B cell (primary cell): ENCODE results near the gene MFN2. TPM values are rescaled to one million over a fixed set of nuclear protein-coding genes. Genes with fewer than 3 reads are reported as not detected.

ENCODE experiments used
- ATAC-seq: fragments of 200-7000 bp; cut with Tn5 transposase; one replicate; pipeline ENCODE4 v1.10.0; 2021; ENCODE audit warnings: low read depth, mild to moderate bottlenecking, moderate number of reproducible peaks, moderate library complexity
- CTCF ChIA-PET: fragments of 350-600 bp; sonication (Branson Sonifier 250); formaldehyde crosslinking; loops from one replicate; lab custom pipeline; 2021; ENCODE audit warnings: antibody characterized with exemption, inconsistent platforms; lab: Charles Lee
- POLR2A ChIA-PET: fragments of 350-600 bp; sonication (Branson Sonifier 250); formaldehyde crosslinking; loops from one replicate; lab custom pipeline; 2021; ENCODE audit warnings: antibody characterized with exemption; lab: Charles Lee
- DNase-seq: peaks from one replicate; pipeline ENCODE4 v3.0.0; 2013
- H2AFZ ChIP-seq: 2 replicates; pipeline ENCODE4 v1.6.1; 2012; ENCODE audit warnings: mild to moderate bottlenecking, low read depth, low read length; ENCODE audit not compliant: insufficient read depth, poor library complexity, severe bottlenecking
- H3K27ac ChIP-seq, 2 donors: 1 replicate in 1 of 2; 2 replicates in 1 of 2; pipeline ENCODE4 v1.5.1; 2012 to 2013; ENCODE audit warnings: low read length in 2 of 2, mild to moderate bottlenecking in 2 of 2, moderate library complexity in 1 of 2
- H3K27me3 ChIP-seq, 4 experiments: fragments of 200-600 bp in 1 of 4; sonication (generic) in 1 of 4; replicated peaks in 1 of 4; 1 replicate in 2 of 4; 2 replicates in 2 of 4; pipeline versions ENCODE4 v1.6.1 to v1.7.0; 2013 to 2016; ENCODE audit warnings: low read length in 3 of 4, mild to moderate bottlenecking in 2 of 4, mixed read lengths in 1 of 4, moderate library complexity in 1 of 4; ENCODE audit not compliant: insufficient read depth in 4 of 4, control insufficient read depth in 3 of 4; ENCODE audit errors: control extremely low read depth in 1 of 4
- H3K36me3 ChIP-seq, 2 experiments: replicated peaks in 1 of 2; 1 replicate in 1 of 2; 2 replicates in 1 of 2; pipeline versions ENCODE4 v1.6.1 to v1.7.1; 2013; ENCODE audit warnings: low read length in 1 of 2; ENCODE audit not compliant: insufficient read depth in 2 of 2, control insufficient read depth in 1 of 2; ENCODE audit errors: control extremely low read depth in 1 of 2, extremely low read depth in 1 of 2
- H3K4me1 ChIP-seq, 2 donors: fragments of 200-600 bp in 1 of 2; sonication (generic) in 1 of 2; 1 replicate in 1 of 2; 2 replicates in 1 of 2; pipeline versions ENCODE4 v1.5.1 to v1.6.1; 2013 to 2017; ENCODE audit warnings: low read length in 2 of 2; ENCODE audit not compliant: control insufficient read depth in 2 of 2, insufficient read depth in 2 of 2
- H3K4me2 ChIP-seq: replicated peaks from 2 replicates; pipeline ENCODE3; 2012; ENCODE audit warnings: mild to moderate bottlenecking, low read depth, low read length; ENCODE audit not compliant: poor library complexity, severe bottlenecking
- H3K4me3 ChIP-seq, 5 experiments: fragments of 200-600 bp in 1 of 5; sonication (generic) in 1 of 5; 1 replicate in 3 of 5; 2 replicates in 2 of 5; pipeline versions ENCODE4 v1.5.1 to v1.7.0; 2011 to 2016; ENCODE audit warnings: low read length in 4 of 5, mild to moderate bottlenecking in 4 of 5, low read depth in 2 of 5, control low read depth in 1 of 5, moderate library complexity in 1 of 5; ENCODE audit not compliant: insufficient read depth in 1 of 5; ENCODE audit errors: control extremely low read depth in 1 of 5, extremely low read depth in 1 of 5
- H3K79me2 ChIP-seq: fragments of 200-600 bp; sonication (generic); one replicate; pipeline ENCODE4 v1.6.0; 2016; ENCODE audit warnings: low read length; ENCODE audit not compliant: control insufficient read depth, insufficient read depth
- H3K9ac ChIP-seq: fragments of 200-600 bp; sonication (generic); 2 replicates; pipeline ENCODE4 v1.6.1; 2017; ENCODE audit warnings: mild to moderate bottlenecking, low read length, moderate library complexity
- H3K9me3 ChIP-seq, 3 donors: one replicate each; pipeline versions ENCODE4 v1.6.1 to v1.7.1; 2013; ENCODE audit warnings: low read length in 2 of 3; ENCODE audit not compliant: control insufficient read depth in 2 of 3, insufficient read depth in 1 of 3; ENCODE audit errors: control extremely low read depth in 1 of 3
- H4K20me1 ChIP-seq: 2 replicates; pipeline ENCODE4 v1.6.0; 2012; ENCODE audit warnings: mild to moderate bottlenecking, low read length; ENCODE audit not compliant: insufficient read depth, control insufficient read depth, poor library complexity, severe bottlenecking
- H3K27ac Mint-ChIP-seq: one replicate; pipeline ENCODE4 v1.8.0; 2021; ENCODE audit warnings: mixed read lengths
- H3K27me3 Mint-ChIP-seq: one replicate; pipeline ENCODE4 v1.8.0; 2021; ENCODE audit warnings: mixed read lengths
- H3K4me1 Mint-ChIP-seq: one replicate; pipeline ENCODE4 v1.8.0; 2021; ENCODE audit warnings: mixed read lengths
- H3K4me3 Mint-ChIP-seq: one replicate; pipeline ENCODE4 v1.8.0; 2021; ENCODE audit warnings: mixed read lengths
- H3K9me3 Mint-ChIP-seq: one replicate; pipeline ENCODE4 v1.8.0; 2022; ENCODE audit warnings: mixed read lengths; ENCODE audit not compliant: insufficient read depth
- EZH2 ChIP-seq: IDR thresholded peaks from 2 replicates; pipeline ENCODE4 v1.6.1; 2012; ENCODE audit warnings: borderline replicate concordance, low read depth, mild to moderate bottlenecking, moderate library complexity, low read length; ENCODE audit not compliant: insufficient read depth, poor library complexity, severe bottlenecking
- WGBS: methylation state at CpG from one replicate; pipeline ENCODE4 v1.1.5; 2013; ENCODE audit warnings: missing lambda C conversion rate; ENCODE audit not compliant: insufficient coverage; 5-methylcytosine and 5-hydroxymethylcytosine counted together
- intact Hi-C: fragments of 100-400 bp; cut with micrococcal nuclease; formaldehyde crosslinking; loops from one replicate; pipeline ENCODE4 v1.10.0; 2022
- polyA plus RNA-seq: library from polyadenylated mRNA; depleted of rRNA; stranded (reverse); fragments of >200 nt; gene quantifications from 2 replicates; pipeline ENCODE4 v1.2.3, GENCODE V29; 2012
- total RNA-seq, 2 donors: library from RNA; stranded (reverse); fragments of 120-200 nt in 1 of 2; gene quantifications; 1 replicate in 1 of 2; 2 replicates in 1 of 2; pipeline versions ENCODE4 v1.2.3 to v1.2.4, GENCODE V29; 2013 to 2022
- TF ChIP-seq, protein P1 (sequence below): fragments of 200-600 bp; IDR thresholded peaks from one replicate; pipeline ENCODE4 v1.8.0; 2022; ENCODE audit warnings: antibody characterized with exemption, mild to moderate bottlenecking

Gene MFN2
- total and polyA plus RNA-seq, 2 donors (not counting 1 experiment from before 2014, with no cell fraction given): 24.0 to 50.0 TPM

DNA sequence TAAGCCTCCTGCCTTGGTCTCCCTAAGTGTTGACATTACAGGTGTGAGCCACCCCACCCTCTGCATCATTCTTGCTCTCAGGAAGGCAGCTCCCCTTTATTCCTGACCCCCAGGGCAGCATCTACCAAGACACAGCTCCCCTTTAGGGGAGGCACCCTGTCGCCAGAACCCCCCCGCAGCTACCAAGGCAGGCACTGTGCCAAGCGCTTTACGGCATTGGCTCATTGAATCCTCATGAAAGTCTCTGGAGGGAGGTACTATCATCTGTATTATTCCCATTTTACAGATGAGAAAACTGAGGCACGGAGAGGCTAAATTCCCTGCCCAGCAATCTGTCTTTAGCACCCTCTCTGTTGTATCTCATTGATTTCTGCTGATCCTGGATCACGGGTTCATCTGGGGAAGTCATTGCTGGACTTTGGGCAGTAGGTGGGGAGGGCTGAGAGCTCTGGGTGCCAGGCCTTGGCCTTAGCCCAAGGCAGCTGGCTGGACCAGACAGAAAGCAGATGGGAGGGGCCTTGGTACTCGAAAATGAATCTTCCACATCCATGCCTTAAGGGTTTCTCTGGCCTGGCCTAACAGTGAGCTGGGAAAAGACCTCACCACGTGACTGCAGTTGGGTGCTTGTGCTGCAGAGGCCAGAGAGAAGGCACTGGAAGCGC lies 39.9 kb upstream of the MFN2 start:
- TF ChIP-seq EZH2: no peak
- TF ChIP-seq, protein P1, sequence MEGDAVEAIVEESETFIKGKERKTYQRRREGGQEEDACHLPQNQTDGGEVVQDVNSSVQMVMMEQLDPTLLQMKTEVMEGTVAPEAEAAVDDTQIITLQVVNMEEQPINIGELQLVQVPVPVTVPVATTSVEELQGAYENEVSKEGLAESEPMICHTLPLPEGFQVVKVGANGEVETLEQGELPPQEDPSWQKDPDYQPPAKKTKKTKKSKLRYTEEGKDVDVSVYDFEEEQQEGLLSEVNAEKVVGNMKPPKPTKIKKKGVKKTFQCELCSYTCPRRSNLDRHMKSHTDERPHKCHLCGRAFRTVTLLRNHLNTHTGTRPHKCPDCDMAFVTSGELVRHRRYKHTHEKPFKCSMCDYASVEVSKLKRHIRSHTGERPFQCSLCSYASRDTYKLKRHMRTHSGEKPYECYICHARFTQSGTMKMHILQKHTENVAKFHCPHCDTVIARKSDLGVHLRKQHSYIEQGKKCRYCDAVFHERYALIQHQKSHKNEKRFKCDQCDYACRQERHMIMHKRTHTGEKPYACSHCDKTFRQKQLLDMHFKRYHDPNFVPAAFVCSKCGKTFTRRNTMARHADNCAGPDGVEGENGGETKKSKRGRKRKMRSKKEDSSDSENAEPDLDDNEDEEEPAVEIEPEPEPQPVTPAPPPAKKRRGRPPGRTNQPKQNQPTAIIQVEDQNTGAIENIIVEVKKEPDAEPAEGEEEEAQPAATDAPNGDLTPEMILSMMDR: no peak
- no peak for ATAC-seq
- POLR2A ChIA-PET: no interaction called here

GRCh38 chr1:11942280-11942679 lies 38.0 kb upstream of the MFN2 start:
- CTCF ChIA-PET: no interaction called here
- H3K36me3 ChIP-seq: no peaks in the 10 kb centered on the region
- H3K4me3 ChIP-seq: no peak overlapping the region
- Mint-ChIP-seq H3K4me1 (no peaks in the 10 kb centered on the region), H3K27me3 (no peaks in the 10 kb centered on the region), H3K27ac (no peak overlapping the region), H3K4me3 (no peak overlapping the region), H3K9me3 (no peaks in the 10 kb centered on the region)
- intact Hi-C loops: no loop called here
- no peaks in the 10 kb centered on the region for H3K4me1 ChIP-seq
- POLR2A ChIA-PET: no interaction called here
- WGBS: 100% methylated on average over 4 of the region's 4 CpGs
- no peak overlapping the region for H3K4me2 ChIP-seq
- H3K9ac ChIP-seq: no peak overlapping the region
- ATAC-seq (no peak), DNase-seq (no peak)
- H3K27me3 ChIP-seq: no peaks in the 10 kb centered on the region
- H3K79me2 ChIP-seq: no peaks in the 10 kb centered on the region
- H3K9me3 ChIP-seq: no peaks in the 10 kb centered on the region
- H4K20me1 ChIP-seq: no peaks in the 10 kb centered on the region
- H3K27ac ChIP-seq: no peak overlapping the region
- H2AFZ ChIP-seq: no peak overlapping the region
- no peak for TF ChIP-seq EZH2
- TF ChIP-seq, protein P1: no peak

More for the DNA sequence above, 39.9 kb upstream of the MFN2 start:
- H3K4me1 Mint-ChIP-seq: no peaks in the 10 kb centered on the region
- H3K9me3 Mint-ChIP-seq: no peaks in the 10 kb centered on the region
- CTCF ChIA-PET: interaction anchor here (0.7 to 1.4 kb wide), 2 partner anchors 10 to 30 kb away, joined by 3 read pairs; no protein-coding TSS in a partner anchor
- Histone ChIP-seq H3K4me3 (no peak overlapping the region), H3K27me3 (no peaks in the 10 kb centered on the region), H3K36me3 (no peaks in the 10 kb centered on the region), H3K9me3 (no peaks in the 10 kb centered on the region), H3K4me1 (peaks cover 0 to under 1% of the 10 kb centered on the region in 2 donors), H3K4me2 (no peak overlapping the region), H3K27ac (no peak overlapping the region), H3K79me2 (no peaks in the 10 kb centered on the region), H4K20me1 (no peaks in the 10 kb centered on the region), H3K9ac (no peak overlapping the region), H2AFZ (no peak overlapping the region)
- 83% methylated on average over 3 of the region's 9 CpGs for WGBS
- no peaks in the 10 kb centered on the region for H3K27me3 Mint-ChIP-seq
- H3K27ac Mint-ChIP-seq: no peak overlapping the region
- H3K4me3 Mint-ChIP-seq: no peak overlapping the region
- no peak for DNase-seq
- intact Hi-C loops: no loop called here
